Loucy (cell line): ENCODE measurements around the gene DOCK10.

Experiments used
- CTCF ChIP-seq: fragments of 200-600 bp; sonication (generic); conservative IDR thresholded peaks from 2 replicates; pipeline ENCODE4 v1.5.1; 2014; ENCODE audit warnings: mild to moderate bottlenecking, antibody characterized with exemption, low read length
- EZH2phosphoT487 ChIP-seq: fragments of 200-600 bp; IDR thresholded peaks from 2 replicates; pipeline ENCODE4 v1.6.1; 2018; ENCODE audit warnings: antibody characterized with exemption, mild to moderate bottlenecking, moderate library complexity, borderline replicate concordance

DNA sequence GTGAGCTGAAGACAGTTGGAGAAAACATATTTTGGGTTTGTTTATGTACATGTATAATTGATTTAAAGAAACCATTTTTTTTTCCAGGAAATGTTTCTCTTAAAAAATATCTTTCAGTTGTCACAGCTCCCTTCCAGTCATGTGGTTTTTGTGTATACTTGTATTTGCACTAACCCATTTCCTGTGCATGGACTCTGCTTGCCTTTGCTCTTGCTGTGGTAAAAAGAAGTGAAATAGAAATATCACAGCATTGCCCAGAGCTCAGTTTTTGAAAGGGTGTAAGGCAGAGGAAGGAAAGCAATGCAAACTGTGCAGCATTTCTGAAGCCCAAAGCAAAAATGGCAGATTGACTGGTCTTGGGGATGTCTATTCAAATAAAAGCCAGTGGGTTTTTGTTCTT is 10.4 kb upstream of the DOCK10 start:
- TF ChIP-seq CTCF (no peak), EZH2phosphoT487 (no peak)
